GM18870 (cell line): ENCODE measurements around the gene PRR22.
"Not testable (repeated sequence)": the region's sequence is repeated elsewhere in the genome, so short reads cannot be mapped to it uniquely, and the experiment has no call there.

Source experiments
- ATAC-seq: cut with Tn5 transposase; IDR thresholded peaks from one replicate; pipeline ENCODE4 v1.9.1; 2021; ENCODE audit warnings: moderate library complexity; ENCODE audit not compliant: unreplicated experiment

PRR22 gene

GRCh38 chr19:5792224-5792623 lies 7.7 kb upstream of the PRR22 start:
- ATAC-seq: no peak

- peak; percentile 85 for ATAC-seq
These were observed 6.3 kb upstream of the PRR22 start, which contains the start of gene DUS3L for GRCh38 chr19:5790559-5791520. DUS3L (minus strand) TSS chr19:5791163; CDS start chr19:5791141, 22 bp downstream.

GRCh38 chr19:5789886-5790558 lies 5.5 kb upstream of the PRR22 start:
- ATAC-seq: no peak

GRCh38 chr19:5789351-5789761 lies 4.8 kb upstream of the PRR22 start:
- no peak for ATAC-seq

- ATAC-seq: no peak
These were observed 3.9 kb upstream of the PRR22 start for GRCh38 chr19:5788422-5788821.

GRCh38 chr19:5787409-5788182 lies 3.0 kb upstream of the PRR22 start:
- no peak for ATAC-seq

GRCh38 chr19:5786593-5787408 lies 2.3 kb upstream of the PRR22 start:
- no peak for ATAC-seq

- ATAC-seq: no peak
These were observed 877 bp upstream of the PRR22 start for GRCh38 chr19:5785423-5785822.

- ATAC-seq: no peak
These were observed 1.3 kb downstream of the PRR22 start for GRCh38 chr19:5782945-5783919.

- no peak for ATAC-seq
These were observed 2.2 kb downstream of the PRR22 start for GRCh38 chr19:5782322-5782721.

- ATAC-seq: not testable (repeated sequence)
These were observed 3.6 kb downstream of the PRR22 start for GRCh38 chr19:5780916-5781315.

GRCh38 chr19:5778402-5778801 lies 6.1 kb downstream of the PRR22 start:
- no peak for ATAC-seq

- ATAC-seq: no peak
These were observed 8.8 kb downstream of the PRR22 start for GRCh38 chr19:5775668-5776309.

- ATAC-seq: no peak
These were observed 9.6 kb downstream of the PRR22 start for GRCh38 chr19:5774921-5775320.

- no peak for ATAC-seq
These were observed 11.3 kb downstream of the PRR22 start for GRCh38 chr19:5773276-5773675.

- no peak for ATAC-seq
These were observed 12.1 kb downstream of the PRR22 start for GRCh38 chr19:5772416-5772815.

- no peak for ATAC-seq
These were observed 16.6 kb downstream of the PRR22 start for GRCh38 chr19:5767949-5768348.

- no peak for ATAC-seq
These were observed 19.3 kb downstream of the PRR22 start for GRCh38 chr19:5765220-5765619.
